ENCODE results near the gene F2RL1.
"Not testable (repeated sequence)": the region's sequence is repeated elsewhere in the genome, so short reads cannot be mapped to it uniquely, and the experiment has no call there.

F2RL1 gene

DNA sequence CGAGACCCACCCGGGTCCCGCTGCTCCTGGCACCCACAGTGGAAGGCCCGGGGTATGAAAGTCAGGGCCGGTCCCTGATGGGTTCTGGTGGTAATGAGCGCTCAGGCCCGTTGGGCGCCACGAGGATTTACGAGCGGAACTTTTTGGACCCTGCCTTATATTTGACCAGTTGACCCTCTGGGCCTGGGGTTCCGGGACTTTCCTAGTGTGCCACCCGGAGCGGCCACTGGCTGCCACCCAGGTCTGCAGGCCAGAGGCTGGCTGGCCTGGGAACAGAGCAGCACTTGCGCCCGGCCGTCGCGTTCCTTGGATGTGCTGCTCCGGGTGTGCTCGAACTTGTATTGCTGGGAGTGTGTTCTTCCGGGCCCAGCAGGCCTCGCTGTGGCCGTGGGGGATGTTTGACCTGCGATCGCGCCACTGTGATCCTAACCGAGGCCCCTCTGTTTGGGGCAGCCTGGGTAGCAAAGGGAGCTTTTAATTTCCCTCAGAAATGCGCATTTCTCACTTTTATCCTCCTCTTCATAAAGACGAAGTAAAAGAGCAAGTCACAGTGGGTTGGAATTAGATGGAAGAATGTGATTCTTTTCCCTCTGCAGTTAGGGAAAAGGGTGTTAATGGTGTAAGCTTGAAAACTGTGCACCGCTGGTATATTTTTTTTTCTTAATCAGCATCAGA is 1.2 kb downstream of the F2RL1 start:
- peaks cover 16 to 27% of the 10 kb centered on the region in 2 donors for H3K4me1 ChIP-seq (ENCODE audit: control insufficient read depth in 2 of 2, insufficient read depth in 2 of 2, low read length in 2 of 2)
- no peaks in the 10 kb centered on the region for H3K36me3 ChIP-seq (ENCODE audit: control insufficient read depth in 2 of 2, insufficient read depth in 2 of 2, low read length in 2 of 2)
- H3K9ac ChIP-seq (ENCODE audit: low read depth in 1 of 2, low read length in 2 of 2), result peak overlapping the region; percentile 91 to 96
- H3K27ac ChIP-seq (ENCODE audit: low read depth in 2 of 2, low read length in 2 of 2), result peak overlapping the region; percentile 94 to 95
- H3K27me3 ChIP-seq (ENCODE audit: control insufficient read depth in 2 of 2, insufficient read depth in 2 of 2, low read length in 2 of 2), result peaks cover 0 to 2% of the 10 kb centered on the region in 2 donors
- H3K4me3 ChIP-seq (ENCODE audit: low read length in 2 of 2), result peak overlapping the region; percentile 88
- no peaks in the 10 kb centered on the region for H3K9me3 ChIP-seq (ENCODE audit: control insufficient read depth in 2 of 2, low read length in 2 of 2)

DNA sequence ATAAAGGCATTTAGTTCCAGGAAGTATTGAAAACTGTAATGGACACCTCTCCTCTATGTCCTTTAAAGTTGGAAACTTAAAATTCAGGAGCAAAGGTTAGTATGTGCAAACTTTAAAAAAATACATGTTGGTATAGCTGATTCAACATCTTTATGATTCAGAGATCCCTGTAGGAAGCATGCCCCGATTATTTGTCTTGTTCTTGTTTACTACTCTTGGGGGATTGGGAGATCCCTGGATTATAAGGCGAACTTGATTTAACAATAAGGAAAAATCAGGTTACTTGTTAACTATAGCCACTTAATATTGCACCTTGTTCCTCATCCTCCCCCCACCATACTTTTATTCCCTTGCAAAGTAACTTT is 1.7 kb downstream of the F2RL1 start:
- Histone ChIP-seq H3K36me3 (ENCODE audit: control insufficient read depth in 2 of 2, insufficient read depth in 2 of 2, low read length in 2 of 2) (no peaks in the 10 kb centered on the region), H3K4me1 (ENCODE audit: control insufficient read depth in 2 of 2, insufficient read depth in 2 of 2, low read length in 2 of 2) (peaks cover 18 to 27% of the 10 kb centered on the region in 2 donors), H3K9me3 (ENCODE audit: control insufficient read depth in 2 of 2, low read length in 2 of 2) (no peaks in the 10 kb centered on the region), H3K4me3 (ENCODE audit: low read length in 2 of 2) (peak overlapping the region; percentile 88), H3K27me3 (ENCODE audit: control insufficient read depth in 2 of 2, insufficient read depth in 2 of 2, low read length in 2 of 2) (peaks cover 0 to 2% of the 10 kb centered on the region in 2 donors), H3K9ac (ENCODE audit: low read depth in 1 of 2, low read length in 2 of 2) (peak overlapping the region; percentile 91 to 96), H3K27ac (ENCODE audit: low read depth in 2 of 2, low read length in 2 of 2) (peak overlapping the region; percentile 94 to 95)

DNA sequence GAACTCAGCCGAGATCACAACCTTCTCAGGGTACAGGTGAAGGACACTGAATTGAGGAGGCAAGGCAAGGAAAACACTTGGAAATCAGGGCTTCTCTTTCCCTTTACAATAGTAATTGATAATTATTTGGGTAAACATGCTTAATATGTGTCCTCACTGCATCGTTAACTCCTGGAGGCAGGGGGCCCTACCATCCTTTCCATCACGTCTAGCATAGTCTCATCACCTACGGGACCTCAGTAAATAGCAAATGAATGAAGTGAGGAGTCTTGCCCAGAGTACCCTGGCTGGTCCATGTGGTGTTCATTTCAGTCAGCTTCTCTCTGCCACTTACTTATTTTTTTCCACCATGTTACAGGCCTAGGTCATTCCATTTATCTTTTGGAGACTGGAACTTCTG is 2.3 kb downstream of the F2RL1 start:
- peak overlapping the region; percentile 52 to 96 for H3K9ac ChIP-seq (ENCODE audit: low read depth in 1 of 2, low read length in 2 of 2)

DNA sequence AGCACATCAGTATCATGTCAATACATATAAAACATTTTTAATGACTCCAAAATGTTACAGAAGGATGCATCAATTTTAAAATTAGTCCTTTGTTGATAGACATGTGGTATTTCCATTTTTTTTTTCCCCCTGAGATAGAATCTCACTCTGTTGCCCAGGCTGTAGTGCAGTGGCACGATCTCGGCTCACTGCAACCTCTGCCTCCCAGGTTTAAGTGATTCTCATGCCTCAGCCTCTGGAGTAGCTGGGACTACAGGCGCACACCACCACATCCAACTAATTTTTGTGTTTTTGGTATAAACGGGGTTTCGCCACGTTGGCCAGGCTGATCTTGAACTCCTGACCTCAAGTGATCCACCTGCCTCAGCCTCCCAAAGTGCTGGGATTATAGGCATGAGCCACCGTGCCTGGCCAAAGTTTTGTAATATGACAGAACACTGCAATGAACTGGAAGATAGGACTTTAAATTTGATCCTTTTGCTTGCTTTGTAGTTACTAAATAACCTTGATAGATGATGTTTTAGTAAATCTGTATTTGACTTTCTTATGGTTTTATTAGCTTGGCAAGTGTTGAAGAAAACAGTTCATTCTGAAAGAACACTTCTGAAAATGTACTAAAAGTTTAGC is 3.4 kb downstream of the F2RL1 start:
- not testable (repeated sequence) for H3K9me3 ChIP-seq (ENCODE audit: control insufficient read depth in 2 of 2, low read length in 2 of 2); H3K27me3 ChIP-seq (ENCODE audit: control insufficient read depth in 2 of 2, insufficient read depth in 2 of 2, low read length in 2 of 2); H3K9ac ChIP-seq (ENCODE audit: low read depth in 1 of 2, low read length in 2 of 2); H3K36me3 ChIP-seq (ENCODE audit: control insufficient read depth in 2 of 2, insufficient read depth in 2 of 2, low read length in 2 of 2)
- peak overlapping the region; percentile 19 to 65 for H3K27ac ChIP-seq (ENCODE audit: low read depth in 2 of 2, low read length in 2 of 2)
- peak overlapping the region; percentile 5 to 23 for H3K4me3 ChIP-seq (ENCODE audit: low read length in 2 of 2)
- peaks cover 18 to 35% of the 10 kb centered on the region in 2 donors for H3K4me1 ChIP-seq (ENCODE audit: control insufficient read depth in 2 of 2, insufficient read depth in 2 of 2, low read length in 2 of 2)

More for the DNA sequence above, 2.3 kb downstream of the F2RL1 start:
- H3K36me3 ChIP-seq (ENCODE audit: control insufficient read depth in 2 of 2, insufficient read depth in 2 of 2, low read length in 2 of 2), result no peaks in the 10 kb centered on the region
- peak overlapping the region; percentile 88 for H3K4me3 ChIP-seq (ENCODE audit: low read length in 2 of 2)
- peak overlapping the region; percentile 94 to 95 for H3K27ac ChIP-seq (ENCODE audit: low read depth in 2 of 2, low read length in 2 of 2)
- H3K4me1 ChIP-seq (ENCODE audit: control insufficient read depth in 2 of 2, insufficient read depth in 2 of 2, low read length in 2 of 2), result peaks cover 18 to 27% of the 10 kb centered on the region in 2 donors
- peaks cover 0 to 2% of the 10 kb centered on the region in 2 donors for H3K27me3 ChIP-seq (ENCODE audit: control insufficient read depth in 2 of 2, insufficient read depth in 2 of 2, low read length in 2 of 2)
- no peaks in the 10 kb centered on the region for H3K9me3 ChIP-seq (ENCODE audit: control insufficient read depth in 2 of 2, low read length in 2 of 2)

DNA sequence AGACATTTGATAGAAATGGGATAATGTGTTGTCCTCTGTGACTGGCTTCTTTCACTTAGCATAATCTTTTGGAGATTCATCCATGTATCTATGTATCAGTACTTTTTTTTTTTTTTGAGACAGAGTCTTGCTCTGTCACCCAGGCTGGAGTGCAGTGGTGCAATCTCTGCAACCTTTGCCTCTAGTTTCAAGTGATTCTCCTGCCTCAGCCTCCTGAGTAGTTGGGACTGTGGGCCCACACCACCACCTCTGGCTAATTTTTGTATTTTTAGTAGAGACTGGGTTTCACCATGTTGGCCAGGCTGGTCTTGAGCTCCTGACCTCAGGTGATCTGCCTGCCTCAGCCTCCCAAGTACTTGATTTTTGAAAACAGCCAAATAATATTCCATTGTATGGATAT is 7.6 kb downstream of the F2RL1 start:
- Histone ChIP-seq H3K4me1 (ENCODE audit: control insufficient read depth in 2 of 2, insufficient read depth in 2 of 2, low read length in 2 of 2) (peaks cover 10 to 23% of the 10 kb centered on the region in 2 donors), H3K27ac (ENCODE audit: low read depth in 2 of 2, low read length in 2 of 2) (peak overlapping the region; percentile 13 to 52)
- H3K9ac ChIP-seq (ENCODE audit: low read depth in 1 of 2, low read length in 2 of 2); H3K4me3 ChIP-seq (ENCODE audit: low read length in 2 of 2); H3K9me3 ChIP-seq (ENCODE audit: control insufficient read depth in 2 of 2, low read length in 2 of 2); H3K36me3 ChIP-seq (ENCODE audit: control insufficient read depth in 2 of 2, insufficient read depth in 2 of 2, low read length in 2 of 2); H3K27me3 ChIP-seq (ENCODE audit: control insufficient read depth in 2 of 2, insufficient read depth in 2 of 2, low read length in 2 of 2): not testable (repeated sequence)

DNA sequence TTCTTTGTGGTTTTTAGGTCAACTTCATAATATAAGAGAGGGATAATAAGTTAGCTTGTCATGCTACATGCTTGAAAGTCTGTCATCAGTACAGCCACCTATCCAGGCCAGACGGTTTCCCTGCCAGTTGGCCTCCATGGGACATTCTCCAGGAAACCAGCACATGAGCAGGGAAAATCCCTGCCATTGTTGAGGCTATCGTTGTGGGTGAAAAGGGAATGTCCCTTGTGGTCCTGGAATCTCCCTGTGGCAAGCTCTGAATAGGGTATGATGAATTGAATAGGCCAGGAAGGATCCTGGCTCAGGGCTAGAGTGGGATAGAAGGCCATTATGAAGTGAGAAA is 12.3 kb downstream of the F2RL1 start:
- Histone ChIP-seq H3K4me1 (ENCODE audit: control insufficient read depth in 2 of 2, insufficient read depth in 2 of 2, low read length in 2 of 2) (peaks cover 0 to 11% of the 10 kb centered on the region in 2 donors), H3K36me3 (ENCODE audit: control insufficient read depth in 2 of 2, insufficient read depth in 2 of 2, low read length in 2 of 2) (peaks cover 16 to 17% of the 10 kb centered on the region in 2 donors), H3K27ac (ENCODE audit: low read depth in 2 of 2, low read length in 2 of 2) (no peak overlapping the region), H3K27me3 (ENCODE audit: control insufficient read depth in 2 of 2, insufficient read depth in 2 of 2, low read length in 2 of 2) (no peaks in the 10 kb centered on the region), H3K9me3 (ENCODE audit: control insufficient read depth in 2 of 2, low read length in 2 of 2) (no peaks in the 10 kb centered on the region), H3K4me3 (ENCODE audit: low read length in 2 of 2) (no peak overlapping the region), H3K9ac (ENCODE audit: low read depth in 1 of 2, low read length in 2 of 2) (no peak overlapping the region)

DNA sequence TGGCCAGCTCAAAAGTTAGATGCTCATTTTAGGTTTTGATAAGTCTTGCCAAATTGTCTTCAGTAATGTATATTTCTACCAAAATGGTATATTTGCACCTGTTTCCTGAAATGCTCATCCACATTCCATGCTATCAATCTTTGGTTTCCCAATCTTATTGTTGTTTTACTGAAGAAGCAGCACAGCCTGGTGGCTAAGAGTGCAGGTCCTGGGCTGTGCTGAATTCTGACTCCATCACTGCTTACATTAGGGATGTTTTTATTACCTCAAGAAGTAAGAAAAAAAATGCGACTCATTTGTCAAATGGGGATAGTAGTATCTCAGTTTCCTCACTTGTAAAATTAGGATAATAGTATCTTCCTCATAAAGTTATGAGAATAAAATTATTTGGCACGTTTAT is 17.4 kb downstream of the F2RL1 start:
- H3K9me3 ChIP-seq (ENCODE audit: control insufficient read depth in 2 of 2, low read length in 2 of 2), result no peaks in the 10 kb centered on the region
- peaks cover 17 to 18% of the 10 kb centered on the region in 2 donors for H3K36me3 ChIP-seq (ENCODE audit: control insufficient read depth in 2 of 2, insufficient read depth in 2 of 2, low read length in 2 of 2)

DNA sequence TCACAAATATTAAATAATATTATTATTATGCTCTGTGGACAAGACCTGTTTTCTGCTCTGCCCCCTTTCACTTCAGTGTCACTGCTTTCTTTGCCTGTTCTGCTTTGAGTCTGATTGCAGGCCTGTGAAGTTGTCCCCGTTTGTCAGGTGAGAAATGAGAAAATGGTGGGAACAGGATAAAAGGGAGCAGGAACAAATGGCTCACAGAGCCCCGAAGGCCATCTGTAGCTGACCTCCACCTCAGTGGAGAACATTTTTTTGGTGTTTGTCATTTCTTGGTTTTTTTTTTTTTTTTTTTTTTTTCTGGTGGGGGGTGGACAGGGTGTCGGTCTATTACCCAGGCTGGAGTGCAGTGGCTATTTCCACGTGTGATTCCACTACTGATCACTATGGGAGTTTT is 17.8 kb downstream of the F2RL1 start:
- Histone ChIP-seq H3K36me3 (ENCODE audit: control insufficient read depth in 2 of 2, insufficient read depth in 2 of 2, low read length in 2 of 2) (peaks cover 17 to 18% of the 10 kb centered on the region in 2 donors), H3K27ac (ENCODE audit: low read depth in 2 of 2, low read length in 2 of 2) (no peak overlapping the region), H3K9me3 (ENCODE audit: control insufficient read depth in 2 of 2, low read length in 2 of 2) (no peaks in the 10 kb centered on the region), H3K27me3 (ENCODE audit: control insufficient read depth in 2 of 2, insufficient read depth in 2 of 2, low read length in 2 of 2) (no peaks in the 10 kb centered on the region), H3K9ac (ENCODE audit: low read depth in 1 of 2, low read length in 2 of 2) (no peak overlapping the region), H3K4me3 (ENCODE audit: low read length in 2 of 2) (no peak overlapping the region), H3K4me1 (ENCODE audit: control insufficient read depth in 2 of 2, insufficient read depth in 2 of 2, low read length in 2 of 2) (peaks cover 10 to 15% of the 10 kb centered on the region in 2 donors)

More for the DNA sequence above, 17.4 kb downstream of the F2RL1 start:
- Histone ChIP-seq H3K9ac (ENCODE audit: low read depth in 1 of 2, low read length in 2 of 2) (no peak overlapping the region), H3K4me1 (ENCODE audit: control insufficient read depth in 2 of 2, insufficient read depth in 2 of 2, low read length in 2 of 2) (peaks cover 10 to 15% of the 10 kb centered on the region in 2 donors), H3K4me3 (ENCODE audit: low read length in 2 of 2) (no peak overlapping the region), H3K27me3 (ENCODE audit: control insufficient read depth in 2 of 2, insufficient read depth in 2 of 2, low read length in 2 of 2) (no peaks in the 10 kb centered on the region), H3K27ac (ENCODE audit: low read depth in 2 of 2, low read length in 2 of 2) (no peak overlapping the region)

DNA sequence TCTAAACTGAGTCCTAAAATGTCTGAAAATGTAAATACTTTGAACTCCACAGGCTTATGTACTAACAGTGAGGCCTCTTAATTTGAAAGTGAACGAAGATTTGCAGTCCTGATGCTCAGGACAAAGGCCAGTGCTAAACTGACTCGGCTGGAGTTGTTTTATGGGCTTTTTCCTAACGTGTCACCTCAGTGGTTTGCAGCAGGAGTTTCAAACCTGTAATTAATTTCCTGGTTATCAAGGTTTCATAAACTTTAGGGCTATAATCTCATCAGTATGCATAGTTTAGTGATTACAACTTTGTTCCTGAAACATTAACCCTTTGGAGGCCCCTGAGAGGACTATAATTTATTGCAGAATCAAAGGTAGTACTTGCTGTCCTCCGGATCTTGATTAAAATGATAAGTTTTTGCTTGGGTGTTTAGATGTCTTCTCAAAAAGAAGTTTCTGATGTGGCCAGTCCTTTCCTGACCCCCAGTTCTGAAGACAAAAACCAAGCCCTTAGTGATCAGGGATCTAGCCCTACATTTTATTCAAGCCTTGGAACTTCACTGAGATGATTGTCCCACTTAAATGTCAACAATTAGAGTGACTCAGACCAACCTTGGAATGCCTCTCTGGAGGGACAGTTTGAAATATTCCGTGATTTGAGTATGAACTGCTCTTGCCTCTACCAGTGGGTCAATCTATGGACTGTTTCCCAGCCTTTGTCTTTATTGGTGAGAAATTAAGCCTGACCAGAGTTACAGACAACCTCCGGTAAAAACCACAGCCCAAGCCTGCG is 19.8 kb downstream of the F2RL1 start:
- H3K4me3 ChIP-seq (ENCODE audit: low read length in 2 of 2), result peak overlapping the region; percentile 34 to 48
- H3K36me3 ChIP-seq (ENCODE audit: control insufficient read depth in 2 of 2, insufficient read depth in 2 of 2, low read length in 2 of 2), result peaks cover 6 to 9% of the 10 kb centered on the region in 2 donors
- H3K4me1 ChIP-seq (ENCODE audit: control insufficient read depth in 2 of 2, insufficient read depth in 2 of 2, low read length in 2 of 2), result peaks cover 10 to 15% of the 10 kb centered on the region in 2 donors
- no peaks in the 10 kb centered on the region for H3K9me3 ChIP-seq (ENCODE audit: control insufficient read depth in 2 of 2, low read length in 2 of 2)
- H3K27ac ChIP-seq (ENCODE audit: low read depth in 2 of 2, low read length in 2 of 2), result peak overlapping the region; percentile 71 to 82
- peak overlapping the region in 1 of 2 donors; percentile 56 for H3K9ac ChIP-seq (ENCODE audit: low read depth in 1 of 2, low read length in 2 of 2)
- H3K27me3 ChIP-seq (ENCODE audit: control insufficient read depth in 2 of 2, insufficient read depth in 2 of 2, low read length in 2 of 2), result no peaks in the 10 kb centered on the region

DNA sequence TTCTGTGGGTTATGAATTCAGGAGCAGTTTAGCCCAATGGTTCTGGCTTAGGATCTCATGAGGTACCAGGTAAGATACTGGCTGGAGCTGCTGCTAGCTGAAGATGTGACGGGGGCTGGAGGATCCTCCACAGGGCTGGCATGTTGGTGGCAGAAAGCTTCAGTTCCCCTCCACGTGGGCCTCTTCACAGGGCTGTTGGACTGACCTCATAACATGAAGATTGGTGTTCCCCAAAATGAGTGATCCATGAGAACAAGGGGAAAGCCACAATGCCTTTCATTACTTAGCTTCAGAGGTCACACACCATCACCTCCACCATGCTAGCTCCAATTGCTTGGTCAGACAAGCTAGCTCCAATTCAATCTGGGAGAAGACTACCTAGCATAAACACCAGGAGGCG is 22.5 kb downstream of the F2RL1 start:
- no peak overlapping the region for H3K27ac ChIP-seq (ENCODE audit: low read depth in 2 of 2, low read length in 2 of 2)
- no peak overlapping the region for H3K9ac ChIP-seq (ENCODE audit: low read depth in 1 of 2, low read length in 2 of 2)
- H3K9me3 ChIP-seq (ENCODE audit: control insufficient read depth in 2 of 2, low read length in 2 of 2), result no peaks in the 10 kb centered on the region
- no peak overlapping the region for H3K4me3 ChIP-seq (ENCODE audit: low read length in 2 of 2)
- H3K36me3 ChIP-seq (ENCODE audit: control insufficient read depth in 2 of 2, insufficient read depth in 2 of 2, low read length in 2 of 2), result peaks cover 0 to 2% of the 10 kb centered on the region in 2 donors
- no peaks in the 10 kb centered on the region for H3K27me3 ChIP-seq (ENCODE audit: control insufficient read depth in 2 of 2, insufficient read depth in 2 of 2, low read length in 2 of 2)
- peaks cover 10 to 15% of the 10 kb centered on the region in 2 donors for H3K4me1 ChIP-seq (ENCODE audit: control insufficient read depth in 2 of 2, insufficient read depth in 2 of 2, low read length in 2 of 2)
